Endothelial cell of umbilical vein (primary cell): ENCODE measurements around the gene NFKB1. TPM values are rescaled to one million over a fixed set of nuclear protein-coding genes. Genes with fewer than 3 reads are reported as not detected.

Source experiments
- BruUV-seq: library from RNA; stranded (reverse); fragments of 400-500 nt; replicated peaks from 2 replicates; lab custom pipeline; 2021; lab: Mats Ljungman, UMichigan
- CTCF ChIA-PET: fragments of 300-600, 350-600 bp; sonication (Branson Sonifier 250); formaldehyde crosslinking; loops from one replicate; lab custom pipeline; 2021; ENCODE audit warnings: antibody characterized with exemption, inconsistent platforms; lab: Charles Lee
- POLR2A ChIA-PET: fragments of 300-600, 350-600 bp; sonication (Branson Sonifier 250); formaldehyde crosslinking; loops from one replicate; lab custom pipeline; 2021; ENCODE audit warnings: antibody characterized with exemption, inconsistent platforms; lab: Charles Lee
- DNase-seq: peaks from one replicate; pipeline ENCODE4 v3.0.0-alpha.2; 2011; ENCODE audit warnings: low read depth, low spot score
- FAIRE-seq: peaks from 2 replicates; lab custom pipeline; 2011; peaks lifted over from hg19 to GRCh38; lab: Jason Lieb, UNC
- H2AFZ ChIP-seq: 2 replicates; pipeline ENCODE4 v1.6.0; 2012; ENCODE audit warnings: low read depth, low read length, control low read depth, inconsistent platforms
- H3K27ac ChIP-seq: 2 replicates; pipeline ENCODE4 v1.5.1; 2011; ENCODE audit warnings: low read depth, mild to moderate bottlenecking, control low read depth, low read length, moderate library complexity; ENCODE audit not compliant: insufficient read depth
- H3K27me3 ChIP-seq, 2 experiments: 2 replicates each; pipeline versions ENCODE4 v1.6.0 to v1.6.1; 2011; ENCODE audit warnings: low read length in 2 of 2, mixed read lengths in 1 of 2; ENCODE audit not compliant: control insufficient read depth in 2 of 2, insufficient read depth in 2 of 2
- H3K36me3 ChIP-seq, 2 experiments: 2 replicates in 1 of 2; 3 replicates in 1 of 2; pipeline ENCODE4 v1.5.1; 2011; ENCODE audit warnings: low read length in 2 of 2, mild to moderate bottlenecking in 1 of 2, moderate library complexity in 1 of 2; ENCODE audit not compliant: control insufficient read depth in 2 of 2, insufficient read depth in 2 of 2; ENCODE audit errors: extremely low read depth in 1 of 2
- H3K4me1 ChIP-seq: 3 replicates; pipeline ENCODE4 v1.5.1; 2011; ENCODE audit warnings: mild to moderate bottlenecking, low read length; ENCODE audit not compliant: control insufficient read depth, insufficient read depth; ENCODE audit errors: extremely low read depth
- H3K4me2 ChIP-seq: 2 replicates; pipeline ENCODE4 v1.6.1; 2011; ENCODE audit warnings: low read length, control low read depth, mixed read lengths; ENCODE audit not compliant: insufficient read depth
- H3K4me3 ChIP-seq, 3 experiments: fragments of 200-600 bp in 1 of 3; sonication (generic), shearing (Covaris generic) in 1 of 3; replicated peaks in 1 of 3; 2 replicates each; pipeline ENCODE4 v1.5.1; 2011 to 2016; ENCODE audit warnings: control low read depth in 3 of 3, low read length in 3 of 3, mild to moderate bottlenecking in 2 of 3, inconsistent platforms in 1 of 3, low read depth in 1 of 3, moderate library complexity in 1 of 3; ENCODE audit not compliant: insufficient read depth in 1 of 3
- H3K79me2 ChIP-seq: 2 replicates; pipeline ENCODE4 v1.6.0; 2012; ENCODE audit warnings: low read length, inconsistent platforms; ENCODE audit not compliant: control insufficient read depth, insufficient read depth
- H3K9ac ChIP-seq: replicated peaks from 2 replicates; pipeline ENCODE3; 2011; ENCODE audit warnings: low read length, control low read depth; ENCODE audit not compliant: insufficient read depth; ENCODE audit errors: extremely low read depth
- H3K9me1 ChIP-seq: replicated peaks from 3 replicates; pipeline ENCODE4 v1.6.0; 2011; ENCODE audit warnings: mild to moderate bottlenecking, low read length; ENCODE audit not compliant: control insufficient read depth, insufficient read depth; ENCODE audit errors: extremely low read depth
- H3K9me3 ChIP-seq: replicated peaks from 2 replicates; pipeline ENCODE4 v1.5.1; 2012; ENCODE audit warnings: low read length, inconsistent platforms; ENCODE audit not compliant: control insufficient read depth, insufficient read depth
- H4K20me1 ChIP-seq: replicated peaks from 2 replicates; pipeline ENCODE3; 2011; ENCODE audit warnings: mild to moderate bottlenecking, low read length; ENCODE audit not compliant: control insufficient read depth, insufficient read depth; ENCODE audit errors: extremely low read depth
- CTCF ChIP-seq, 2 donors: IDR thresholded peaks; 1 replicate in 1 of 2; 2 replicates in 1 of 2; pipeline ENCODE4 v1.5.1; 2011; ENCODE audit warnings: low read length in 2 of 2, mild to moderate bottlenecking in 2 of 2, moderate library complexity in 2 of 2, control low read depth in 1 of 2, inconsistent platforms in 1 of 2, low read depth in 1 of 2; ENCODE audit not compliant: insufficient read depth in 1 of 2; ENCODE audit errors: extremely low read depth in 1 of 2
- EZH2 ChIP-seq: IDR thresholded peaks from 2 replicates; pipeline ENCODE4 v1.6.1; 2012; ENCODE audit warnings: borderline replicate concordance, low read depth, mild to moderate bottlenecking, moderate library complexity, low read length, inconsistent platforms; ENCODE audit not compliant: severe bottlenecking
- FOS ChIP-seq: IDR thresholded peaks from 2 replicates; pipeline ENCODE4 v1.6.1; 2011; ENCODE audit warnings: mild to moderate bottlenecking, low read length, moderate library complexity, borderline replicate concordance; ENCODE audit not compliant: insufficient read depth
- GATA2 ChIP-seq: IDR thresholded peaks from 2 replicates; pipeline ENCODE4 v1.7.0; 2011; ENCODE audit warnings: low read depth, mild to moderate bottlenecking, moderate library complexity, mixed read lengths, low read length; ENCODE audit not compliant: insufficient read length, insufficient read depth
- JUN ChIP-seq: IDR thresholded peaks from 2 replicates; pipeline ENCODE4 v1.6.1; 2011; ENCODE audit warnings: borderline replicate concordance, low read depth; ENCODE audit not compliant: insufficient read length, insufficient read depth
- MAX ChIP-seq: IDR thresholded peaks from 2 replicates; pipeline ENCODE4 v1.6.1; 2011; ENCODE audit not compliant: insufficient read depth, insufficient read length
- MYC ChIP-seq: IDR thresholded peaks from one replicate; pipeline ENCODE4 v1.6.1; 2011; ENCODE audit warnings: mild to moderate bottlenecking, low read depth, low read length
- POLR2A ChIP-seq: IDR thresholded peaks from 2 replicates; pipeline ENCODE4 v1.6.1; 2012; ENCODE audit warnings: low read depth, mild to moderate bottlenecking, control low read depth, low read length
- POLR2AphosphoS5 ChIP-seq: IDR thresholded peaks from 2 replicates; pipeline ENCODE4 v1.6.1; 2012; ENCODE audit warnings: low read depth, mild to moderate bottlenecking, control low read depth, low read length, moderate library complexity; ENCODE audit not compliant: insufficient read depth
- dilution Hi-C: fragments of 300-500 bp; cut with MboI; formaldehyde crosslinking; loops from one replicate; pipeline ENCODE4 v1.15.0; 2019; ENCODE audit warnings: low sequenced_read_pairs; ENCODE audit not compliant: extremely low pct_ligation_motif_present
- intact Hi-C: fragments of 100-400 bp; cut with micrococcal nuclease; formaldehyde crosslinking; loops from one replicate; pipeline ENCODE4 v1.10.0; 2022
- polyA plus RNA-seq, 4 experiments: library from polyadenylated mRNA; depleted of rRNA in 3 of 4; stranded (reverse) in 3 of 4; unstranded in 1 of 4; fragments of >200 nt; gene quantifications; 2 replicates each; pipeline versions ENCODE4 v1.2.1 to v1.2.3, GENCODE V29; 2011 to 2012; ENCODE audit warnings: missing spikeins in 1 of 4
- total RNA-seq: library from RNA; stranded (reverse); gene quantifications from 2 replicates; pipeline ENCODE4 v1.2.3, GENCODE V29; 2021

The NFKB1 gene
- total and polyA plus RNA-seq, 2 donors (not counting 3 experiments of a cell fraction or from before 2014, with no cell fraction given), result 21.3 to 41.4 TPM

GRCh38 chr4:102543030-102543928 is 42.1 kb downstream of the NFKB1 start:
- no peak overlapping the region for H3K4me3 ChIP-seq
- no peak overlapping the region for H3K27ac ChIP-seq
- no peaks in the 10 kb centered on the region for H3K4me1 ChIP-seq
- H3K4me2 ChIP-seq, result no peak overlapping the region
- no peaks in the 10 kb centered on the region for H3K9me1 ChIP-seq
- ChIA-PET POLR2A (no interaction called here), CTCF (interaction anchor here (0.6 to 3.0 kb wide), 2 partner anchors 15 to 296 kb away, joined by 4 to 7 read pairs; no protein-coding TSS in a partner anchor)
- peaks cover 0 to 2% of the 10 kb centered on the region in 2 experiments for H3K36me3 ChIP-seq
- no peak for TF ChIP-seq FOS
- no peak for TF ChIP-seq EZH2
- TF ChIP-seq POLR2AphosphoS5, result no peak
- no peak for TF ChIP-seq POLR2A
- TF ChIP-seq MAX, result no peak
- TF ChIP-seq JUN, result no peak
- TF ChIP-seq MYC, result no peak
- TF ChIP-seq CTCF (IDR thresholded peaks at IDR 0.05; ENCODE audit: extremely low read depth in 1 of 2, insufficient read depth in 1 of 2, low read depth in 1 of 2, low read length in 2 of 2), result no peak
- no peak for TF ChIP-seq GATA2
- dilution Hi-C loops, result no loop called here
- BruUV-seq, result no TSS peak
- no peaks in the 10 kb centered on the region for H3K9me3 ChIP-seq
- no peaks in the 10 kb centered on the region for H4K20me1 ChIP-seq
- FAIRE-seq (no peak), DNase-seq (no peak)
- no peaks in the 10 kb centered on the region for H3K27me3 ChIP-seq
- H3K9ac ChIP-seq, result no peak overlapping the region
- H3K79me2 ChIP-seq, result no peaks in the 10 kb centered on the region
- no peak overlapping the region for H2AFZ ChIP-seq
- intact Hi-C loops, result no loop called here
